ENCODE results near the gene LAMTOR4.
A peak's percentile ranks its signal among the peaks of the same experiment; 100 is the strongest.

The LAMTOR4 gene

DNA sequence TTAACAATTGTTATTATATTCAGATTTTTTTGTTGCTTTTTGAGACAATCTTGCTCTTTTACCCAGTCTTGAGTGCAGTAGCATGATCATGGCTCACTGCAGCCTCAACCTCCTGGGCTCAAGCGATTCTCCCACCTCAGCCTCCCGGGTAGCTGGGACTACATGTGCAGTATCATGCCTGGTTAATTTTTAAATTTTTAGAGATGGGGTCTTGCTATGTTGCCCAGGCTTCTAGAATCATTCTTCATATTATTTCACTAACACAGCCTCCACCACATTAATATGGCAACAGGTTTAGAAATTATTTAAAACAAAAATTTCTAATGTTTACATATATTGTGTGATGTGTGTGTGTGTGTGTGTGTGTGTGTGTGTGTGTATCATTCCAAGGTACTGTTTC, 1.4 kb upstream of the LAMTOR4 start:
- Histone ChIP-seq H3K36me3 (replicated peaks; ENCODE audit: low read depth, low read length) (peaks cover 9% of the 10 kb centered on the region), H3K4me1 (ENCODE audit: low read length) (peaks cover 17% of the 10 kb centered on the region), H3K4me3 (ENCODE audit: low read length) (no peak overlapping the region), H3K4me2 (ENCODE audit: low read length) (no peak overlapping the region), H3K9ac (ENCODE audit: low read length) (no peak overlapping the region), H3K9me3 (ENCODE audit: insufficient read depth, low read length) (no peaks in the 10 kb centered on the region), H2AFZ (ENCODE audit: low read depth, low read length) (no peak overlapping the region), H3K79me2 (ENCODE audit: low read length) (peaks cover 23% of the 10 kb centered on the region), H3K27ac (ENCODE audit: low read length) (no peak overlapping the region), H4K20me1 (ENCODE audit: insufficient read depth, low read length) (no peaks in the 10 kb centered on the region), H3K27me3 (ENCODE audit: low read depth, low read length) (no peaks in the 10 kb centered on the region)
- TF ChIP-seq, protein P1, sequence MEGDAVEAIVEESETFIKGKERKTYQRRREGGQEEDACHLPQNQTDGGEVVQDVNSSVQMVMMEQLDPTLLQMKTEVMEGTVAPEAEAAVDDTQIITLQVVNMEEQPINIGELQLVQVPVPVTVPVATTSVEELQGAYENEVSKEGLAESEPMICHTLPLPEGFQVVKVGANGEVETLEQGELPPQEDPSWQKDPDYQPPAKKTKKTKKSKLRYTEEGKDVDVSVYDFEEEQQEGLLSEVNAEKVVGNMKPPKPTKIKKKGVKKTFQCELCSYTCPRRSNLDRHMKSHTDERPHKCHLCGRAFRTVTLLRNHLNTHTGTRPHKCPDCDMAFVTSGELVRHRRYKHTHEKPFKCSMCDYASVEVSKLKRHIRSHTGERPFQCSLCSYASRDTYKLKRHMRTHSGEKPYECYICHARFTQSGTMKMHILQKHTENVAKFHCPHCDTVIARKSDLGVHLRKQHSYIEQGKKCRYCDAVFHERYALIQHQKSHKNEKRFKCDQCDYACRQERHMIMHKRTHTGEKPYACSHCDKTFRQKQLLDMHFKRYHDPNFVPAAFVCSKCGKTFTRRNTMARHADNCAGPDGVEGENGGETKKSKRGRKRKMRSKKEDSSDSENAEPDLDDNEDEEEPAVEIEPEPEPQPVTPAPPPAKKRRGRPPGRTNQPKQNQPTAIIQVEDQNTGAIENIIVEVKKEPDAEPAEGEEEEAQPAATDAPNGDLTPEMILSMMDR (IDR thresholded peaks at IDR 0.05; ENCODE audit: low read depth, low read length) = no peak
- TF ChIP-seq EZH2phosphoT487 (IDR thresholded peaks at IDR 0.05; ENCODE audit: low read depth) = no peak

DNA sequence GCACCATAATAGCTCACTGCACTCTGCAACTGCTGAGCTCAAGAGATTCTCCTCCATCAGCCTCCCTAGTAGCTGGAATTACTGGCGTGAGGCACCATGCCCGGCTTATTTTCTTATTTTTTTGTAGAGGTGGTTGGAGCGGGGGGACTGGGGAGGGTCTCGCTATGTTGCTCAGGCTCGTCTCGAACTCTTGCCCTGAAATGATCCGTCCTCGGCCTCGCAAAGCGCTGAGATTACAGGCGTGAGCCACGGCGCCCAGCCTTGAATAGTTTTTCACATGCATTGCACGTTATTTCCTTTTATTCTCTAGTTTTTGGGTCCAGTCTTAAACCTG, 526 bp upstream of the LAMTOR4 start:
- H3K27me3 ChIP-seq (ENCODE audit: low read depth, low read length) = no peaks in the 10 kb centered on the region
- peaks cover 14% of the 10 kb centered on the region for H3K36me3 ChIP-seq (replicated peaks; ENCODE audit: low read depth, low read length)
- H2AFZ ChIP-seq (ENCODE audit: low read depth, low read length) = peak overlapping the region; percentile 76; the same call in 1 of the 2 replicates
- peak overlapping the region; percentile 80 for H3K4me3 ChIP-seq (ENCODE audit: low read length)
- no peaks in the 10 kb centered on the region for H3K9me3 ChIP-seq (ENCODE audit: insufficient read depth, low read length)
- H3K27ac ChIP-seq (ENCODE audit: low read length) = peak overlapping the region; percentile 57
- peaks cover 27% of the 10 kb centered on the region for H3K79me2 ChIP-seq (ENCODE audit: low read length)
- TF ChIP-seq, protein P1 (IDR thresholded peaks at IDR 0.05; ENCODE audit: low read depth, low read length) = no peak
- no peak for TF ChIP-seq EZH2phosphoT487 (IDR thresholded peaks at IDR 0.05; ENCODE audit: low read depth)
- peaks cover 21% of the 10 kb centered on the region for H3K4me1 ChIP-seq (ENCODE audit: low read length)
- H4K20me1 ChIP-seq (ENCODE audit: insufficient read depth, low read length) = 0 out of 2 replicates have a peak, but pooled peaks cover 2% of the 10 kb centered on the region
- peak overlapping the region; percentile 91 for H3K4me2 ChIP-seq (ENCODE audit: low read length)
- H3K9ac ChIP-seq (ENCODE audit: low read length) = peak overlapping the region; percentile 79

DNA sequence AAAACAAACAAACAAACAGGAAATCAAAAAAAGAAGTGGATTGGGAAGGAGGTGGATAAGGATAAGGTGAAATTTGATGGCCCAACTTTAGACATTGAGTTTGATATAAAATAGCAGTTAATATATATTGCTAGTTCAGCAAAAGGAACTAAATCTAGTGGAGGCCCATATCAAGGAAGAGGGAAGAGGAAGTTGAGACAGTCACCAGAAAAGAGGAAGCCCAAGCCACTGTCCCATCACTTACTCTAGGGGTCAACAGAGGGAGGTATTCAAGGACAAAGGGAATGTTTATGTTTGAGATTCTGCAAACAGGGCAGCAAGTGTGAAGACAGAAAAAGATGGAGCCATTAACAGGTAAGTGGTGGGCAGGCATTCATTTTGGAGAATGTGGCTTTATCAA, 3.7 kb downstream of the LAMTOR4 start:
- Histone ChIP-seq H3K4me1 (ENCODE audit: low read length) (peaks cover 30% of the 10 kb centered on the region), H2AFZ (ENCODE audit: low read depth, low read length) (no peak overlapping the region), H3K27ac (ENCODE audit: low read length) (peak overlapping the region; percentile 49), H3K9ac (ENCODE audit: low read length) (no peak overlapping the region), H3K27me3 (ENCODE audit: low read depth, low read length) (no peaks in the 10 kb centered on the region), H3K4me2 (ENCODE audit: low read length) (0 out of 2 replicates have a peak overlapping the region, but pooled peaks have one; percentile 9), H3K36me3 (replicated peaks; ENCODE audit: low read depth, low read length) (peaks cover 38% of the 10 kb centered on the region), H3K9me3 (ENCODE audit: insufficient read depth, low read length) (no peaks in the 10 kb centered on the region), H3K79me2 (ENCODE audit: low read length) (peaks cover 27% of the 10 kb centered on the region), H3K4me3 (ENCODE audit: low read length) (no peak overlapping the region), H4K20me1 (ENCODE audit: insufficient read depth, low read length) (0 out of 2 replicates have a peak, but pooled peaks cover 2% of the 10 kb centered on the region)
- TF ChIP-seq, protein P1 (IDR thresholded peaks at IDR 0.05; ENCODE audit: low read depth, low read length) = peak; percentile 5; the same call in 1 of the 2 replicates
- TF ChIP-seq EZH2phosphoT487 (IDR thresholded peaks at IDR 0.05; ENCODE audit: low read depth) = no peak

DNA sequence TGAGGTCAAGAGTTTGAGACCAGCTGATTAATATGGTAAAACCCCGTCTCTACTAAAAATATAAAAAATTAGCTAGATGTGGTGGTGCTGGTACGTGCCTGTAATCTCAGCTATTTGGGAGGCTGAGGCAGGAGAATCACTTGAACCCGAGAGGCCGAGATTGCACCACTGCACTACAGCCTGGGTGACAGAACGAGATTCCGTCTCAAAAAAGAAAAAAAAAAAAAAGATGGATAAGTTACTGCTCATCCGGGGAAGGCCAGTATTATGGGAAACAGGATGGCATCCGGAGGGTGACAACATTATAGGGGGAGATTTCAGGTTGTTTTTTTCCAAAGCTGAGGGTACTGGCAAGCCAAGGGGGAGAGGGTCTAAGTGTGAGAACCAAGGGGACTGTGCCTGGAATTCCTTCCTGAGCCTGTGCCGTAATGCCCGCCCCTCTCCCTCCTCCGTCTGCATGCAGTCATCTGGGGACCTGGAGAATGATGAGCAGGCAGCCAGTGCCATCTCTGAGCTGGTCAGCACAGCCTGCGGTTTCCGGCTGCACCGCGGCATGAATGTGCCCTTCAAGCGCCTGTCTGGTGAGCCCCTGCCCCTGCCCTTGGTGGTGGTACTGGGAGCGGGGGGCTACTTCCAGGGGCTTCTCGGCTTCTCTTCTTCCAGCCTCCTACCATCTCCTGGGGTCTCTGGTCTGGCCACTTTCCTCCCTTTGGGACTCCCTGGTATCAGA, 4.4 kb downstream of the LAMTOR4 start:
- Histone ChIP-seq H4K20me1 (ENCODE audit: insufficient read depth, low read length) (peaks cover 2% of the 10 kb centered on the region; the same call in 1 of the 2 replicates), H2AFZ (ENCODE audit: low read depth, low read length) (no peak overlapping the region), H3K27ac (ENCODE audit: low read length) (no peak overlapping the region), H3K36me3 (replicated peaks; ENCODE audit: low read depth, low read length) (peaks cover 38% of the 10 kb centered on the region), H3K4me1 (ENCODE audit: low read length) (peaks cover 34% of the 10 kb centered on the region), H3K4me3 (ENCODE audit: low read length) (no peak overlapping the region), H3K4me2 (ENCODE audit: low read length) (no peak overlapping the region), H3K9me3 (ENCODE audit: insufficient read depth, low read length) (no peaks in the 10 kb centered on the region), H3K9ac (ENCODE audit: low read length) (no peak overlapping the region), H3K27me3 (ENCODE audit: low read depth, low read length) (no peaks in the 10 kb centered on the region), H3K79me2 (ENCODE audit: low read length) (peaks cover 32% of the 10 kb centered on the region)
- no peak for TF ChIP-seq EZH2phosphoT487 (IDR thresholded peaks at IDR 0.05; ENCODE audit: low read depth)
- TF ChIP-seq, protein P1 (IDR thresholded peaks at IDR 0.05; ENCODE audit: low read depth, low read length) = no peak

Measured in OCI-LY3 (cell line).